H9 (cell line): ENCODE data around the gene SNURF. TPM values are rescaled to one million over a fixed set of nuclear protein-coding genes. Genes with fewer than 3 reads are reported as not detected.

Experiments
- DNase-seq: peaks from one replicate; pipeline ENCODE4 v3.0.0-alpha.2; 2017
- H2AFZ ChIP-seq: one replicate; pipeline ENCODE4 v1.6.1; 2013; ENCODE audit warnings: mild to moderate bottlenecking, low read length, control low read depth, moderate library complexity
- H2AK5ac ChIP-seq: 2 replicates; pipeline ENCODE4 v1.6.1; 2013; ENCODE audit warnings: low read length, control low read depth, mixed read lengths; ENCODE audit not compliant: insufficient read length
- H2BK120ac ChIP-seq: one replicate; pipeline ENCODE4 v1.6.1; 2013; ENCODE audit warnings: low read depth, mild to moderate bottlenecking, low read length, control low read depth, inconsistent platforms; ENCODE audit not compliant: poor library complexity, severe bottlenecking
- H2BK12ac ChIP-seq: 2 replicates; pipeline ENCODE4 v1.6.1; 2013; ENCODE audit warnings: low read length, control low read depth, mixed read lengths, low read depth; ENCODE audit not compliant: insufficient read length
- H2BK15ac ChIP-seq: 2 replicates; pipeline ENCODE4 v1.6.1; 2013; ENCODE audit warnings: low read depth, low read length, control low read depth
- H2BK20ac ChIP-seq: one replicate; pipeline ENCODE4 v1.6.1; 2013; ENCODE audit warnings: low read depth, mild to moderate bottlenecking, low read length, control low read depth, inconsistent platforms; ENCODE audit not compliant: poor library complexity, severe bottlenecking
- H2BK5ac ChIP-seq: 2 replicates; pipeline ENCODE4 v1.6.1; 2013; ENCODE audit warnings: low read length, control low read depth, mixed read lengths; ENCODE audit not compliant: insufficient read length
- H3K14ac ChIP-seq: 2 replicates; pipeline ENCODE4 v1.6.1; 2013; ENCODE audit warnings: low read length, control low read depth; ENCODE audit not compliant: insufficient read depth
- H3K18ac ChIP-seq: 2 replicates; pipeline ENCODE4 v1.6.1; 2013; ENCODE audit warnings: low read depth, mild to moderate bottlenecking, mixed read lengths, low read length, control low read depth; ENCODE audit not compliant: insufficient read length
- H3K23ac ChIP-seq: 2 replicates; pipeline ENCODE4 v1.6.1; 2013; ENCODE audit warnings: low read length, control low read depth, mixed read lengths, low read depth; ENCODE audit not compliant: insufficient read length
- H3K23me2 ChIP-seq: 2 replicates; pipeline ENCODE4 v1.6.1; 2013; ENCODE audit warnings: low read depth, mild to moderate bottlenecking, mixed read lengths, low read length, control low read depth; ENCODE audit not compliant: insufficient read length, poor library complexity, severe bottlenecking
- H3K27ac ChIP-seq: 2 replicates; pipeline ENCODE4 v1.5.1; 2013; ENCODE audit warnings: low read length, control low read depth, mixed read lengths, low read depth; ENCODE audit not compliant: insufficient read length
- H3K27me3 ChIP-seq: 2 replicates; pipeline ENCODE4 v1.6.1; 2013; ENCODE audit warnings: low read length, control low read depth, inconsistent platforms; ENCODE audit not compliant: insufficient read depth
- H3K4ac ChIP-seq: 2 replicates; pipeline ENCODE4 v1.6.1; 2013; ENCODE audit warnings: low read depth, mild to moderate bottlenecking, control low read depth, inconsistent platforms, low read length, moderate library complexity
- H3K4me1 ChIP-seq: 2 replicates; pipeline ENCODE4 v1.6.1; 2013; ENCODE audit warnings: low read length, control low read depth, inconsistent platforms; ENCODE audit not compliant: insufficient read depth
- H3K4me2 ChIP-seq: 2 replicates; pipeline ENCODE4 v1.6.1; 2013; ENCODE audit warnings: low read length, control low read depth, mixed read lengths; ENCODE audit not compliant: insufficient read length, insufficient read depth
- H3K56ac ChIP-seq: 2 replicates; pipeline ENCODE4 v1.6.1; 2013; ENCODE audit warnings: low read depth, mild to moderate bottlenecking, mixed read lengths, low read length, control low read depth; ENCODE audit not compliant: insufficient read length
- H3K79me1 ChIP-seq: 2 replicates; pipeline ENCODE4 v1.6.1; 2013; ENCODE audit warnings: low read depth, mild to moderate bottlenecking, moderate library complexity, low read length, control low read depth, inconsistent platforms; ENCODE audit not compliant: insufficient read depth, poor library complexity, severe bottlenecking
- H3K79me2 ChIP-seq: 2 replicates; pipeline ENCODE4 v1.6.1; 2013; ENCODE audit warnings: low read length, control low read depth, inconsistent platforms; ENCODE audit not compliant: insufficient read depth
- H3K9ac ChIP-seq: 2 replicates; pipeline ENCODE4 v1.6.1; 2013; ENCODE audit warnings: low read length, control low read depth, mixed read lengths; ENCODE audit not compliant: insufficient read length; ENCODE audit errors: extremely low read depth
- H3K9me3 ChIP-seq: one replicate; pipeline ENCODE4 v1.6.1; 2013; ENCODE audit warnings: low read depth, low read length, inconsistent platforms; ENCODE audit not compliant: control insufficient read depth
- H3T11ph ChIP-seq: one replicate; pipeline ENCODE4 v1.6.1; 2013; ENCODE audit warnings: mild to moderate bottlenecking, low read length, control low read depth, inconsistent platforms
- H4K20me1 ChIP-seq: one replicate; pipeline ENCODE4 v1.6.1; 2013; ENCODE audit not compliant: control insufficient read depth, insufficient read length, insufficient read depth
- H4K5ac ChIP-seq: 2 replicates; pipeline ENCODE4 v1.6.1; 2013; ENCODE audit warnings: low read depth, mild to moderate bottlenecking, mixed read lengths, low read length, control low read depth; ENCODE audit not compliant: insufficient read length
- H4K8ac ChIP-seq: replicated peaks from 2 replicates; pipeline ENCODE4 v1.6.1; 2013; ENCODE audit warnings: low read length, control low read depth, mixed read lengths, low read depth; ENCODE audit not compliant: insufficient read length
- H4K91ac ChIP-seq: 2 replicates; pipeline ENCODE4 v1.6.1; 2013; ENCODE audit warnings: low read depth, mild to moderate bottlenecking, moderate library complexity, mixed read lengths, low read length, control low read depth; ENCODE audit not compliant: insufficient read length
- H3K27ac Mint-ChIP-seq, 3 experiments: 2 replicates in 2 of 3; 3 replicates in 1 of 3; pipeline ENCODE4 v1.8.0; 2020 to 2021; ENCODE audit warnings: mixed read lengths in 3 of 3, mild to moderate bottlenecking in 1 of 3, moderate library complexity in 1 of 3
- H3K27me3 Mint-ChIP-seq: 2 replicates; pipeline ENCODE4 v1.8.0; 2021; ENCODE audit warnings: low read depth, mild to moderate bottlenecking, moderate library complexity, mixed read lengths
- H3K36me3 Mint-ChIP-seq, 3 experiments: 2 replicates in 2 of 3; 3 replicates in 1 of 3; pipeline ENCODE4 v1.8.0; 2020 to 2021; ENCODE audit warnings: low read depth in 3 of 3, mixed read lengths in 3 of 3; ENCODE audit not compliant: insufficient read depth in 1 of 3
- H3K4me1 Mint-ChIP-seq, 2 experiments: 2 replicates each; pipeline ENCODE4 v1.8.0; 2020; ENCODE audit warnings: mixed read lengths in 2 of 2
- H3K4me3 Mint-ChIP-seq, 2 experiments: 2 replicates in 1 of 2; 3 replicates in 1 of 2; pipeline ENCODE4 v1.8.0; 2020 to 2021; ENCODE audit warnings: mild to moderate bottlenecking in 2 of 2, mixed read lengths in 2 of 2, moderate library complexity in 1 of 2
- H3K9me3 Mint-ChIP-seq, 2 experiments: 2 replicates in 1 of 2; 3 replicates in 1 of 2; pipeline ENCODE4 v1.8.0; 2020; ENCODE audit warnings: mild to moderate bottlenecking in 2 of 2, mixed read lengths in 2 of 2, moderate library complexity in 1 of 2
- CTCF ChIP-seq: fragments of 200-600 bp; sonication (generic); conservative IDR thresholded peaks from 3 replicates; pipeline ENCODE4 v1.8.0; 2021; ENCODE audit warnings: antibody characterized with exemption, mild to moderate bottlenecking
- WGBS: extraction: QIAGEN DNeasy Blood & Tissue Kit; methylation state at CpG from one replicate; pipeline ENCODE4 v1.1.7; 2013; ENCODE audit warnings: missing lambda C conversion rate, low lambda C conversion rate, mixed read lengths; ENCODE audit not compliant: insufficient read length; ENCODE audit errors: extremely low coverage; 5-methylcytosine and 5-hydroxymethylcytosine counted together
- total RNA-seq: library from RNA; stranded (reverse); gene quantifications from 2 replicates; pipeline ENCODE4 v1.2.1, GENCODE V29; 2021

The SNURF gene
- total RNA-seq, 1 experiment from 2014 or later, result 134 TPM

- no peak for DNase-seq
- H3K27ac ChIP-seq, result no peak overlapping the region
- H3K4me2 ChIP-seq, result peak overlapping the region; percentile 9
- H4K8ac ChIP-seq, result no peak overlapping the region
- H3K4me1 Mint-ChIP-seq, result peaks cover 4 to 31% of the 10 kb centered on the region in 2 experiments; a peak in 3 of 4 replicates
- no peaks in the 10 kb centered on the region for H3K23me2 ChIP-seq
- H2BK15ac ChIP-seq, result no peak overlapping the region
- WGBS, result no CpG with 5 or more reads among the region's 7 CpGs
- peaks cover 13% of the 10 kb centered on the region; the same call in 1 of the 2 replicates for H3K79me2 ChIP-seq
- no peak overlapping the region for H3T11ph ChIP-seq
- no peak overlapping the region for H2BK5ac ChIP-seq
- no peaks in the 10 kb centered on the region for H3K79me1 ChIP-seq
- H2AFZ ChIP-seq, result no peak overlapping the region
- H3K23ac ChIP-seq, result no peak overlapping the region
- H2BK120ac ChIP-seq, result no peak overlapping the region
- no peak overlapping the region for H3K56ac ChIP-seq
- H4K20me1 ChIP-seq, result no peaks in the 10 kb centered on the region
- H3K9me3 Mint-ChIP-seq, result peaks cover 65 to 68% of the 10 kb centered on the region in 2 experiments
- H4K5ac ChIP-seq, result no peak overlapping the region
- no peak overlapping the region for H3K4me3 Mint-ChIP-seq
- H3K18ac ChIP-seq, result no peak overlapping the region
- H3K4me1 ChIP-seq, result no peaks in the 10 kb centered on the region; the same call in 1 of the 2 replicates
- H3K36me3 Mint-ChIP-seq, result peaks cover 49 to 92% (median 84%) of the 10 kb centered on the region in 3 experiments
- TF ChIP-seq CTCF, result no peak
- no peak overlapping the region for H4K91ac ChIP-seq
- no peak overlapping the region for H2BK20ac ChIP-seq
- H3K14ac ChIP-seq, result no peak overlapping the region
- H3K27me3 ChIP-seq, result no peaks in the 10 kb centered on the region
- no peak overlapping the region for H3K4ac ChIP-seq
- H3K27me3 Mint-ChIP-seq, result no peaks in the 10 kb centered on the region
- H2BK12ac ChIP-seq, result no peak overlapping the region
- no peak overlapping the region for H2AK5ac ChIP-seq
- H3K9me3 ChIP-seq, result peaks cover 11% of the 10 kb centered on the region
- H3K9ac ChIP-seq, result no peak overlapping the region
- peak overlapping the region in 2 of 3 experiments; percentile 31 to 93; a peak in 2 of 7 replicates for H3K27ac Mint-ChIP-seq
Observed at GRCh38 chr15:24985224-24985623, 30.4 kb downstream of the SNURF start.
